LNCaP clone FGC (cell line): Measurements from ENCODE around the gene PPP2R5C.

Experiments used
- DNase-seq: peaks from one replicate; pipeline ENCODE4 v3.0.0-alpha.2; 2011; ENCODE audit warnings: low read depth
- H3K4me3 ChIP-seq: 2 replicates; pipeline ENCODE4 v1.5.1; 2011; ENCODE audit warnings: mild to moderate bottlenecking, low read depth, low read length, control low read depth
- TF ChIP-seq, protein P1 (sequence below): IDR thresholded peaks from 2 replicates; pipeline ENCODE4 v1.5.1; 2012; ENCODE audit warnings: mild to moderate bottlenecking; ENCODE audit not compliant: control insufficient read depth, insufficient read depth; ENCODE audit errors: extremely low read depth

PPP2R5C gene

GRCh38 chr14:101716077-101716950, 45.2 kb upstream of the PPP2R5C start:
- DNase-seq, result no peak
- TF ChIP-seq, protein P1, sequence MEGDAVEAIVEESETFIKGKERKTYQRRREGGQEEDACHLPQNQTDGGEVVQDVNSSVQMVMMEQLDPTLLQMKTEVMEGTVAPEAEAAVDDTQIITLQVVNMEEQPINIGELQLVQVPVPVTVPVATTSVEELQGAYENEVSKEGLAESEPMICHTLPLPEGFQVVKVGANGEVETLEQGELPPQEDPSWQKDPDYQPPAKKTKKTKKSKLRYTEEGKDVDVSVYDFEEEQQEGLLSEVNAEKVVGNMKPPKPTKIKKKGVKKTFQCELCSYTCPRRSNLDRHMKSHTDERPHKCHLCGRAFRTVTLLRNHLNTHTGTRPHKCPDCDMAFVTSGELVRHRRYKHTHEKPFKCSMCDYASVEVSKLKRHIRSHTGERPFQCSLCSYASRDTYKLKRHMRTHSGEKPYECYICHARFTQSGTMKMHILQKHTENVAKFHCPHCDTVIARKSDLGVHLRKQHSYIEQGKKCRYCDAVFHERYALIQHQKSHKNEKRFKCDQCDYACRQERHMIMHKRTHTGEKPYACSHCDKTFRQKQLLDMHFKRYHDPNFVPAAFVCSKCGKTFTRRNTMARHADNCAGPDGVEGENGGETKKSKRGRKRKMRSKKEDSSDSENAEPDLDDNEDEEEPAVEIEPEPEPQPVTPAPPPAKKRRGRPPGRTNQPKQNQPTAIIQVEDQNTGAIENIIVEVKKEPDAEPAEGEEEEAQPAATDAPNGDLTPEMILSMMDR, result no peak
- H3K4me3 ChIP-seq, result no peak overlapping the region

DNA sequence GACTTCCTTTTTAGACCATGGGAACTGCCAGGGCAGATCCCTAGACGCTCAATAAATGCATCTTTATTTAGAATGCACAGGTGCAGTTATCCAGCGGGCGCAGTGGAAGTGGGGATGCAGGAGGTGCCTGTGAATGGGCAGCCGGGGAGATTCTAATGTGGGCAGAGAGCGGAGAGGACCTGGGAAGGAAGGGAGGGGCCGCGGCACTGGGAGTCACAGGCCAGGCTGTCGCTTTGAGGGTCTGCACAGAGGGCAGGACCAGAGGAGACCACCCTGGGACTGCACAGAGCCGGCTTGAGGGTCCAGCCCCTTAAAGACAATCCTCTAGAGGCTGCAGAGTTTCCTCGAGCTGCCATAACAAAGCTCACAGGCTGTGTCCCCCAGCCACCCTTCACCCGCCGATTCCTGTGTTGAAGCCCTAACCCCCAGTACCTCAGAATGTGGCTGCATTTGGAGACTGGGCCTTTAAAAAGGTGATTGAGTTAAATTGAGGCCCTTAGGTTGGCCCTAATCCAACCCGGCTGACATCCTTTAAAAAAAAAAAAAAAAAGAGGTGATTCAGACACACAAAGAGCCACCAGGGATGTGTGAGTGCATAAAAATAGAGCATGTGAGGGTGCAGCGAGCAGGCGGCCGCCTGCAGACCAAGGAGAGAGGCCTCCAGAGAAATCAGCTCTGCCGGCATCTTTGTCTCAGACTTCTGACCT, 44.4 kb upstream of the PPP2R5C start:
- TF ChIP-seq, protein P1, result no peak
- DNase-seq, result no peak
- H3K4me3 ChIP-seq, result no peak overlapping the region

GRCh38 chr14:101717663-101718490, 43.6 kb upstream of the PPP2R5C start:
- no peak for DNase-seq
- no peak overlapping the region for H3K4me3 ChIP-seq
- TF ChIP-seq, protein P1, result no peak

- TF ChIP-seq, protein P1, result no peak
Observed at GRCh38 chr14:101719045-101719645, 42.4 kb upstream of the PPP2R5C start.

DNA sequence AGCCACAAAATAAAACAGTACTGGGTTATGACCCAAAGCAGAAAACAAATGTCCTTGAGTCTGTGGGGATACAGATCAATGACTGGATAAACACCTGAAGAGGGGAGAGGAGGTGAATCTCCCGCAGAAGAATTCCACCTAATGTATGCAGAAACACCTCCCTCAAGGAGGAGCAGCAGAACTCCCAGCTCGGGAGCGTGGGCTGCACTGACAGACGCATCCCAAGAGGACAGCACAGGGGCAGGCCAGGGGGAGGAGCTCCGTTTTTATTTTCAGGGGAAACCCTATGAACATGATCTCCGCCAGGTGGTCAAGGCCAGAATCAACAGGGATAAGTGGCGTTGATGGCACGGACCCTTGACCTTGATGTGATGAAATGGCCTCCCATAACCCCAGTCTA, 41.8 kb upstream of the PPP2R5C start:
- no peak overlapping the region for H3K4me3 ChIP-seq
- TF ChIP-seq, protein P1, result no peak
- no peak for DNase-seq

More at GRCh38 chr14:101719045-101719645, 42.4 kb upstream of the PPP2R5C start:
- no peak overlapping the region for H3K4me3 ChIP-seq
- DNase-seq, result no peak

DNA sequence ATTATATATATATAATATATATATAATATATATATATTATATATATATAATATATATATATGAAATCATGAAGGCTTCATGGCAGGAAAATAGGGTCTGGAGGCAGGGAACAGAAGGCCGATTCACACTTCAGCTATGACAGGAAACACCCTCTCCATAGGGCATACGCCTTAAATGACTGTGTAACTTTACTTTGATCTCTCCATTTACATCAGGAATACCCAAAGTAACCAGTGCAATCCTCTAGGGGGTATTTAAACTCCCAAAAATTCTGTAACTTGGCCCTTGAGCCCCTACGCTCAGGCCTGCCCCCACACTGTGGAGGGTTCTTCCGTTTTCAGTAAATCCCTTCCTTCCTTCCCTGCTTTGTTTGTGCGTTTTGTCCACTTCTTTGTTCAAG, 40.4 kb upstream of the PPP2R5C start:
- H3K4me3 ChIP-seq, result no peak overlapping the region
- DNase-seq, result no peak
- TF ChIP-seq, protein P1, result no peak
